Frontal cortex (tissue), 4 donors: ENCODE measurements around the gene MYMK. TPM values are rescaled to one million over a fixed set of nuclear protein-coding genes. Genes with fewer than 3 reads are reported as not detected.

Experiments
- DNase-seq, 2 donors: peaks; one replicate each; pipeline ENCODE4 v3.0.0; 2012; ENCODE audit warnings: low spot score in 2 of 2
- FAIRE-seq: peaks from 2 replicates; lab custom pipeline; 2012; peaks lifted over from hg19 to GRCh38; lab: Jason Lieb, UNC
- total RNA-seq: library from RNA; depleted of rRNA; stranded (reverse); fragments of >200 nt; gene quantifications from one replicate; pipeline ENCODE4 v1.2.3, GENCODE V29; 2014
- donor health status: control.
- donor health status: control.
- donor health status: control.

MYMK gene
- total RNA-seq, 1 donor from 2014 or later = not detected

- FAIRE-seq (no peak), DNase-seq (peak in 1 of 2 donors; percentile 55)
Measured at GRCh38 chr9:133509179-133510083, 15.3 kb downstream of the MYMK start.

GRCh38 chr9:133508046-133508445, 16.7 kb downstream of the MYMK start:
- no peak for FAIRE-seq
- DNase-seq = no peak

GRCh38 chr9:133507246-133507965, 17.4 kb downstream of the MYMK start:
- FAIRE-seq (no peak), DNase-seq (no peak)

- no peak for DNase-seq
Measured at GRCh38 chr9:133506653-133507038, 18.1 kb downstream of the MYMK start.

GRCh38 chr9:133505901-133506652, 18.7 kb downstream of the MYMK start:
- FAIRE-seq = no peak
- DNase-seq = no peak

More at GRCh38 chr9:133506653-133507038, 18.1 kb downstream of the MYMK start:
- no peak for FAIRE-seq

GRCh38 chr9:133505186-133505830, 19.5 kb downstream of the MYMK start:
- FAIRE-seq (no peak), DNase-seq (no peak)

DNA sequence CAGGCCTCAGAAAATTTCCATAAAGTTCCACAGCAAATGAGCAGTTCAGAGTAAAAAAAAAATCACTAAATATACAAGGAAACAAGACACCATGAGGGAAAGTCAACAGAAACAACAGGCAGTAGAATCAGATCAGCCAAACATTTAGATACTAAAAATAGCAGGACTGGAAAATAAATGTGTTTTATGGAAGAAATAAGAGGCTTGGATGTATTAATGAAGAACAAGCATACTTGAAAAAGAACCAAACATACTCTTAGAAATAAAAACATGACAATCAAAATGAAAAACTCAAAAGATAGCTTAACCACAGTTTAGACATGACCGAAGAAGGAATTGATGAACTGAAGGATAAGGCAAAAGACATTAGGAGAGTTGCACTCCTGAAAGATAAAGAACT, 22.6 kb downstream of the MYMK start:
- FAIRE-seq = no peak
- DNase-seq = no peak

GRCh38 chr9:133499892-133500270, 24.9 kb downstream of the MYMK start:
- FAIRE-seq (no peak), DNase-seq (no peak)

DNA sequence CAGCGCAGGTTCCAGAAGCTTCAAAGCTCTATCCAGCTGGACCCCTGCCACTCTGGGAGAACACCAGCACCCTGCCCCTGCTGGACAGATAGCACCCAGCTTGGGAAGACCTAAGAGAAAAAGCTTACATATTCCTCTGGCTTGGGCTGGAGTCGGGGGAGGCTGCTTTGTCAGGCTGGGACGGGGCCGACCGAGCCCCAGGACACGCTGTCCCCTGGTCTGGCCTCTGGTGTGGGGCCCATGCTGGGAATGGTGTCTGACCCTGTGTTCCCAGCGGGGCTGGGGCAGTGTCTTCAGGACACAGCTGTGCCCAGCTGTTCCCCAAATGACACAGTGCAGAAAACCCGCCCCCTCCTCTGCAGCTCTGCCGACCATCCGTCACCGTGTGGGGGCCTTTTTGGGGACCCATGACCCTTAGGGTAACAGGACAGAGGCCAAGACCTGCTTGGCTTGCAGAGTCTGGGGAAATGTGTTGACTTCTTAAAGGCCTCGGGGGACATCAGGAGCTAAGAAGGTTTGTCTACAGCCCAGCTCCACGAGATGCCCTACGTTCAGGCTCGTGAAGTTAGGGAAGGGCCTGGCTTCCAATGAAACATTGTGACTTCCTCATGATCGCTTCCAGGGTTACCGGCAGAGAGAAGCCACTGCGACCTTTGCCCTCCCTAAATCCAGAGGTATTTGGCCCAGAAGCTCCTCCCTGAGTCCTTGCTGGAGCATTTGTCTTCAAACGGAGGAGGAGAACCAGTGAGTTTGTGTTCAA, 25.4 kb downstream of the MYMK start:
- DNase-seq = no peak
- no peak for FAIRE-seq

DNA sequence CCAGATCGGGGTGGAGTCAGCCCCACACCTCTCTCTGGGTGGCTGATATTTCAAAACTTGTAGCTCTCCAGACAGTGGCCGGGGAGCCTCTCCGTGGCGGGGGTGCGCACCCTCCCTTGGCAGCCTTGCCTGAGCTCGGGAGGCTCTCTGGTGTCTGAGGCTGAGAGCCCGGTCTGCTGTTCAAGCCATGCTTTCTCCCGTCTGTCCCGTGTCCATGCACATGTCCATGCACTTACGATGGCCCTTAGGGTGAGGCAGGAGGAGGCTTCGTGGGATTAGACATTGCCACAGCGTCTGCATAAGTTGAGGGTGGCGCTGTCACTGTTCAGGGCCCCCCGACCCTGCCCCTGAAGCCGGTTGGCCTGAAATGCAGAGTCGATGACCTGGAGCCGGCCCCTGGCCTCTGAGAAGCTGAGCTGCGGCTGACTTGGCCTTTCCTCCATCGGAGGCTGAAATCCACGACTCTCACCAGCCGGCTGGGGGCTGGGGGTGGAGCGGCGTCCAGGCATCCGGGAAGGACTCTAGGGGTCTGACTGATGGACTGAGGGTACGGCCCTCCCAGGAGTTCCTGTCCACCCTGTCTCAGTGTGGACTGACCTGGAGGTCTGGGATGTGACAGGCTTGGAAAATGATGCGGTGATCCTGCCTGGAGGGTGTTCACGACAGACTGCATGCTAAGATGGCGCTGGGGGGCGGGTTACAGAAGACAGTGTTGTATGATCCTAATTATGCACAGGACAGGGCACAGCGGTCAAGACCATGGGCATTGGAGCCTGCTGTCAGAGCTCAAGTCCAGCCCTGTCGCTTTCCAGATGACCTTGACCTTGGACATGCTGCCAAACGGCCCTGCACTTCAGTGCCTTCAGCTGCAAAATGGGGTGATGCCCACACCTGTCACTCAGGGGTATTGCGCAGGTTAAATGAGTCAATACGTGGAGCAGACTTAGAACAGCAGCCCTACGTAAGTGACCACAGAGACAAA, 27.6 kb downstream of the MYMK start:
- no peak for FAIRE-seq
- DNase-seq = no peak

GRCh38 chr9:133495327-133496293, 29.1 kb downstream of the MYMK start:
- FAIRE-seq = no peak
- no peak for DNase-seq

DNA sequence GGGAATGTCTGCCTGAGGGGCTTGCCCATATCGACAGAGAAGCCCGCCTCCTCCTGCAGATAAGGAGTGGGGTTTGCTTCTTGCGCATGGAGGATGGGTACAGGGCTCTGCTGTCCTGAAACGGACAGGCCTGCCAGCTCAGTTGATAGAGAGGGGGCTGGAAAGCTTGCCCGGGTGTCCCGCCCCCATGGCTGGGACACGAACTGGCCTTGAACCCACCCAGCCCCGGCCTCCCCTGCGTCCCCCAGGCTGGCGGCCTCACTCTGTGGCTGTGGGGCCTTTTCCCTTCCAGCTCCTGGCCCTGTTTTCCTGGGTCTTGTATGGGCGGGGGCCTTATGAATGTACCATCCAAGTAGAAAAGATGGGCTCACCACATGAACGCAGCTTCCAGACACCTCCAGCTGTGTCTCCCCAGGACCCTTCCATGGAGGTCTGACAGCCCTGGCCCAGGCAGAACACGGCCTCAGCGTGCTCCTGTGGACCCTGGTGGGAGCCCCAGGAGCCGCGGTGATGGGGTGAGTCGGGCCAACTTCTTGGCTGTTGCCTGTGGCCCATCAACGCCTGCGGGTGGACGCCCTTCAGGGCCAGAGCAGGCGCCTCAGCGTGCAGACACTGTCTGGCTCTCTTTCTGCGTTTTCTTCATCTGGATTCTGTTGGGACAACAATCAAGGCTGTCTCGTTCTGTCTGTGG, 30.0 kb downstream of the MYMK start:
- FAIRE-seq (no peak), DNase-seq (no peak)

- FAIRE-seq = no peak
- DNase-seq = no peak
Measured at GRCh38 chr9:133493845-133494540, 30.8 kb downstream of the MYMK start.

DNA sequence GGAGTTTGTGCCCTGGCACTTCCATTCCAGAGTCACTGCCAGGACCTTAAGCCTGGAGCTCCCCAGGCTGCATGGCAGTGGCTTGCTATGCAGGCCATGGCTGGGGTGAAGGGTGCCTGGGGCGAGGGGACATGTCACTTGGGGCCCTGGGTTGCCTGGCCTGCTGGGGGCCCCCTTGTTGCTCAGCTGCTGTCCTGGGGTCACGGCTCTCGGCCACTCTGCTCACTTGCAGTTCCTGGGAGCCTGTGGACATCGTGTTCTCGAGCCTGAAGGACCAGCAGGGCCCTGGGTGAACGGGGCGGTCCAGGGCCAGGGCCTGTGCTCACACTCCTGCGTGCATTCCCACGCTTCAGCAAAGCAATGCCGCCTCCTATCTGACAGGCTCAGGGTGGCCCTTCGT, 31.3 kb downstream of the MYMK start:
- DNase-seq = no peak
- no peak for FAIRE-seq

DNA sequence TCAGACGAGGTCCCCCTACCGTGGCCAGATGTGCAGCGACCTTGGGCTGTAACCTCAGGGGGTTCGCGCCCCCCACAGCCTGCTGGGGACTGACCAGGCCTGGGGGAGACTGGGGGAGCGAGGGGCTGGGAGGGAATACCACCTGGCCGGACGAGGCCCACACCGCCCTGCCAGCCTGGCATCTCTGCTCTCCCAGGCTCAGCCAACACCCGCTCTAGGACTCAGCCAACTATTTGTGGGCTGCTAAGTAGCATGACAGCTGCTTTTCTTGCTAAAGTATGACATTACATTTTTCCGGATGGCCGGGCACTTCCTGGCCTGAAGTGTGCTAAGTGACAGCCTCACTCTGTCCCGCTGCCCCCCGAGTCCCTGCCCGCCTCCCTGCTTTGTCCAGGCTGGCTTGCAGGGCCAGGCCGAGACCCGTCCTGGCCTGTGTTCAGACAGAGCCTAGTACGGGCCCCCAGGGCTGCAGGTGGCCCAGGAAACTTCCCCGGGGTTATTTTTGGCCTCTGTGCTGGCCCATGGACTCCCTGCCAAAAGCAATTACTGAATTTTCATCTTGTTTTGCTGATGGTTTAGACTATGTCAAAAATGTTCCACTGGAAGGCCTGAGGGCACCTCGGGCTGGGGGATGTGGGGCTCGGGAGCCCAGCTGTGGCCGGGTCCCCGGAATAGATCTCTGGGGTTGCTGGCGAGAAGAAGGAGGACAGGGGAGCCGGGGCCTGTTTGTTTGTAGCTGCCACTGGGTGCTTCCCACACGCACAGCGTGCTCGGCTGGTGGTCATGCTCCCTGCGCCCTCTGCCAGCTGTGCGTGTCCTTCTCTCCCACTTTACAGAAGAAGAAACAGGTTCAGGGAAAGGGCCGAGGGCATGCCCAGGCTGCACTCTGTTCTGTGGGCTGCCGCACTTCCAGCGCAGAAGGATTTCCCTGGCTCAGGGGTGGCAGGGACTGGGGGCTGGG, 32.4 kb downstream of the MYMK start:
- DNase-seq (no peak), FAIRE-seq (no peak)
